GM21619 (cell line): ENCODE data around the gene VEZT.
"Not testable (repeated sequence)": the region's sequence is repeated elsewhere in the genome, so short reads cannot be mapped to it uniquely, and the experiment has no call there.

ENCODE experiments used
- ATAC-seq: cut with Tn5 transposase; IDR thresholded peaks from one replicate; pipeline ENCODE4 v1.9.1; 2021; ENCODE audit not compliant: unreplicated experiment

VEZT gene

DNA sequence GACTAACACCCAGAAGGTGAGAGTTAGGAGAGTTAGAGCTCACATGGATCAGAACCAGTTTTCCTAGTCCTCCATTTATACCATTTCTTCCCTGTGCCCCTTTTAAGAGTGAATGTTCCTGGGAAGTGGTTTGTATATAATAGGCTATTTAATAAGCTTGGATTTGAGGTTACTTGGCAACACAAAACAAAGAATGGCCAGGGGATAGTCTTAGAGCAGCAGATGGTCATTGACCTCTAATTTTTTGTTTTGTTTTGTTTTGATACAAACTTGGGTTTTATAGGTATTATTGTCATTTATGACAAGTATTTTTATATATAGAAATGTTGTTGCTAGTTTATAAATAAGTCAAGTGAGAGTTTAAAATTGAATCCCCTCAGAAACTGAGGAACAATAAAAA, 35.8 kb downstream of the VEZT start:
- ATAC-seq, result no peak

GRCh38 chr12:95257541-95257940, 39.9 kb downstream of the VEZT start:
- ATAC-seq, result no peak

GRCh38 chr12:95258151-95258550, 40.5 kb downstream of the VEZT start:
- no peak for ATAC-seq

DNA sequence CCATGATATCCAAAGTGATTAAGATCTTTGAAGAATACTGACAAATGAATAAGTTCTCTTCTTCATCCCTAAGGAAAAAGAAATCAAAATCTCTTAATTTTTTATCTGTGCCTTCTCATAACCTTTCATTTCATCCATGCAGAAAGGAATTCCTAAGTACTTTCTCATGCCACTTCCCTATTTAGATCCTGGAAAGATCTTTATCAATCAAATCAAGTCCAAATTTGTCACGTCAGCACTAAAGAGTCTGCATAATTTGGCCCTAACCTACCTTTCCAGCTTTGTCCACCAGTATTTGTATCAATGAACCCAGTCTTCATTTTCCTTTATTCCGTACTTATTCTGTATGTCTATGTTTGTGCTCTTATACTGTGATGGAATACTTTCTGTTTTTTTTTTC, 41.2 kb downstream of the VEZT start:
- ATAC-seq, result no peak

DNA sequence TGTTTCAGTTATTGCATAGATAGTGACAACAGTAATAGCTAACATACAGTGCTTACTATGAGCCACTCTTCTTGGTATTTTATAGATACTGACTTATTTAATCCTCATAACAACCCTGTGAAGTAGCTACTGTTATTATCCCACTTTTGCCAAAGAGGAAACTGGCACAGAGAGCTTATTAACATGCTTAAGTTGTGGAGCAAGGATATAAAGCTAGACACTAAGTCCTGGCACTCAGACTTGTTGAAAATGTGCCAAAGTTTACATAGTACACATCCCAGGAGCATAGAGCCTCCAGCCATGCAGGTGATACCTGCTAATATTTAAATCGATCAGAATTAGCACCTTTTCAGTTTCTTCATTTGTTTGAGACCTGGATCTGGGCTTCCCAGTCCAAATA, 41.8 kb downstream of the VEZT start:
- ATAC-seq, result no peak

DNA sequence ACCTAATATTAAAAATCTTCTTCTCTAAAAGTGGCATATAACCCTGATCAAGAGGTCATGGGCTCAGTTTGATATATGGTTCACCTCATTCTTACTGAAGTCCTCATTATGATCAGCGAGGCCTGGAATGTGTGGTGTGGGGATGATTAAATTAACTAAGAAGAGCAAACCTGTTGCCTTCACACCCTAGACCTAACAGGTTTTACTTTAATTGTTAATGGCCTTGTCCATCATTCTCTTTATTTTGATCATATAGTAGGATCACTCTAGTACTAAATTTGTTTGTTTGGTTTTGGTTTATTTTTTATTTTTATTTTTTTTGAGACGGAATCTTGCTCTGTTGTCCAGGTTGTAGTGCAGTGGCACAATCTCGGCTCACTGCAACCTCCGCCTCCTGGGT, 43.5 kb downstream of the VEZT start:
- no peak for ATAC-seq

DNA sequence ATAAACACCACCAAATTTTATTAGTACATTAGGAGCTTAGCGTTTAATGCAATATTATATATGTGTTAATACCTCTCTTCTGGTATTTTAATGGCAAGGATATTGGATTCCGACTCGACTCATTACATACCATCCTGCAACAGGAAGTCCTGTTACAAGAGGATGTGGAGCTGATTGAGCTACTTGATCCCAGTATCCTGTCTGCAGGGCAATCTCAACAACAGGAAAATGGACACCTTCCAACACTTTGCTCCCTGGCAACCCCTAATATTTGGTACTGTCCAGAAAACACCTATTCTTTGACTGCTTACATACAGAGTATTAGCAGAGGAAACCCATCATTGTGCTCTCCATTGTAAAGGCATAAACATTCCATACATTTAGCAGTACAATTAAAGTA, 45.2 kb downstream of the VEZT start:
- ATAC-seq, result no peak

GRCh38 chr12:95265765-95266164, 48.2 kb downstream of the VEZT start:
- ATAC-seq, result no peak

DNA sequence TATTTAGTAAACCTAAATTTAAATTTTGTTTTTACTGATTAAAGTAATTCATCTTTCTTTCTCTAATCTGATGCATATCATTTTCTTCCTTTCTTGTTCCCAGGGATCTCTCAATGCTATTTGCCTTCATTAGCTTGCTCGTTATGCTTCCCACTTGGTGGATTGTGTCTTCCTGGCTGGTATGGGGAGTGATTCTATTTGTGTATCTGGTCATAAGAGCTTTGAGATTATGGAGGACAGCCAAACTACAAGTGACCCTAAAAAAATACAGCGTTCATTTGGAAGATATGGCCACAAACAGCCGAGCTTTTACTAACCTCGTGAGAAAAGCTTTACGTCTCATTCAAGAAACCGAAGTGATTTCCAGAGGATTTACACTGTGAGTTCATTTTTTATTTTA, 48.6 kb downstream of the VEZT start:
- ATAC-seq, result no peak

DNA sequence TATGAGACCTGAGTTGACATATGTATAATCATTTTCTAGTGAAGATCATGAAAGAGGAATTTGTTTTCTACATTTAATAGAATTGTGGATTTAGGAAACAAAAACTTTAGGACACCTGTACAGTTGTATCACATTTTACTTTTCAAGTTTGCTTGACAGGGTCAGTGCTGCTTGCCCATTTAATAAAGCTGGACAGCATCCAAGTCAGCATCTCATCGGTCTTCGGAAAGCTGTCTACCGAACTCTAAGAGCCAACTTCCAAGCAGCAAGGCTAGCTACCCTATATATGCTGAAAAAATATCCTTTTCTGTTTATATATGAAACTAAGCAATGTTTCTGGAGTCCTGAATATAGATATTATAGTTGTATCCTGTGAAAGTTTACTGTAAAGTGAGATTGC, 52.3 kb downstream of the VEZT start:
- ATAC-seq, result no peak

DNA sequence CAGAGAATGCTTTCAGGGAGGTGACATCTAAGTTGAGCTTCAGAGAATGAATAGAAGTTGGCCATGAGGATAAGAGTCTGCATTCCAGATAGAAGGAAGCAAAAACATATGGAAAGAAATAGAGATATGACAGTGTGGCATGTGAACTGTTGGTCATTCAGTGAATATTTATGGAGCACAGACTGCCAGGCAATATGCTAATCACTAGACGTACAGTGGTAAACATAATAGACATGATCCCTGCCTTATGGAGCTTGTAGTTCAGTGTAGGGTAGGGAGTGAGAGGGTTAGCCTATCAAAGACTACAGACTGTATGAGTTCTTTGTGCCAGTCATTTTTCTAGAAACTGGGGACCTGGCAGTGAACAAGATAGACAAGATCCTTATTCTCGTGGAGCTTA, 53.9 kb downstream of the VEZT start:
- no peak for ATAC-seq

GRCh38 chr12:95277139-95277538, 59.5 kb downstream of the VEZT start:
- ATAC-seq, result no peak

GRCh38 chr12:95279856-95280255, 62.2 kb downstream of the VEZT start:
- ATAC-seq, result no peak

- ATAC-seq, result no peak
Measured at GRCh38 chr12:95282266-95282665, 64.7 kb downstream of the VEZT start.

DNA sequence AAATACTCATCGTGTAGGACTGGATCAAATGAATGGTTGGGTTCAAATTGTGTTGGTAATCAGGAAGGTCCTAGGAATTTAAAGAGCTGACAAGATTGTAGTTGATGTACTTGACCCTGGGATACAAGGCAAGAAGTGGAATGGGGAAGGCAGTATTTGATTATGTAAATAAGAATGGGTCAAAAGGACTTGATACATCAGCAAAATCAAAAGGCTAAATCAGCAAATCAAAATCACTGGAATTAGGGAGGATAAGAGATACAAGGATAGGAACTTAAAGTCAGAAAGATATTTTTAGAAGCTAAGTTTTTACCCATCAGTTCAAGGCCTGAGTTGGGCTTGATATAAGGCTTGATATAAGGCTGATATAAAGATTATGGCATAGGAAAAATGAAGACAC, 65.8 kb downstream of the VEZT start:
- ATAC-seq, result no peak

DNA sequence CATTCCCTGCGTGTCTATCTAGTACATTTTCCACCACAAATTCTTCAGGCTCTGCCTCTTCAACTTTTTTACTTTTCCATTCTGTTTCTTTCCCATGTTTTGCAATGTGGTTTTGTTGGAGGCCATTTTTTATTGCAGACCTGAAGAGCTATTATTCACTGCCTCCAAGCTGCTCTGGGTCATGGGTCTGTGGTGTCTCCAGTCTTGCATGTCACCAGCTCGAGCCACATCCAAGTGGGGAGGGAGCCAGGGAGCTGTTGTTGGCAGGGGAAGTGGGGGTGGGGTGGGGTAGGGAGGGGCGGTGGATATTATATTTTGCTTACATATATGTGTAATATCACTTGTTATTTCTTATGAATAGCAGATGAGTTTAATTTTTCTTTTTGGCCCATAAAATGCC, 69.1 kb downstream of the VEZT start:
- ATAC-seq, result no peak

DNA sequence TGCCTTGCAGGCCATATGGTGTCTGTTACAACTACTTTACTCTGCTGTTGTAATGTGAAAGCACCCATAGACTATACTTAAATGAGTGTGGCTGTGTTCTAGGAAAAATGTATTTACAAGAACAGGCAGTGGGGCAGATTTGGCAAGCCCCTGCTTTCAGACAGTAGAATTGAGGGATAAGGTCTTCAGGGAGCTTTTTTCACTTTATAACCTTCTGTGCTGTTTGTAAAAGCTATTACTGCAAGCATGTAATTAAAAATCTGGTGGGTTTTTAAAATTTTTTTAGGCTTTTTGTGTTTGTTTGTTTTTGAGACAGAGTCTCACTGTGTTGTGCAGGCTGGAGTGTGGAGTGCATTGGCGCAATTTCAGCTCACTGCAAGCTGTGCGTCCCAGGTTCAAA, 73.9 kb downstream of the VEZT start:
- no peak for ATAC-seq

DNA sequence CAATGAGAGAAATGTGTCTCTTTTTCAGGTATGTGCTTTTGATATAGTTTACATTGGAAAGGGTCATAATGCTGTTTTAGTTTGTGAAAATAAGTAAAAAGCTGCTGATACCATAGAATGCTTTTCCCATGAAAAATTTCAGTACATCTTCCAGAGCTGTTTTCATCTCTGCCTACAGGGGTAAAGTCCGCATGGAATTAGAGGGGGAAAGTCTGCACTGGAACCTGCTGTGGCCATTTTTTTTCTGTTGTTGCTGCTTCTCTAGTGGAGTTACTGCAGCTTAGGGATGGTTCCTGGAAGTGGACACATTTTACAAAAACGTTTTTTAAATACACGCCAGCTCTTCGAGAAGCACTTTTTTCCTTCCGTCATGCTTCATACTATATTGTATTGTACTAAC, 81.3 kb downstream of the VEZT start:
- no peak for ATAC-seq

GRCh38 chr12:95300286-95300685, 82.7 kb downstream of the VEZT start:
- no peak for ATAC-seq

DNA sequence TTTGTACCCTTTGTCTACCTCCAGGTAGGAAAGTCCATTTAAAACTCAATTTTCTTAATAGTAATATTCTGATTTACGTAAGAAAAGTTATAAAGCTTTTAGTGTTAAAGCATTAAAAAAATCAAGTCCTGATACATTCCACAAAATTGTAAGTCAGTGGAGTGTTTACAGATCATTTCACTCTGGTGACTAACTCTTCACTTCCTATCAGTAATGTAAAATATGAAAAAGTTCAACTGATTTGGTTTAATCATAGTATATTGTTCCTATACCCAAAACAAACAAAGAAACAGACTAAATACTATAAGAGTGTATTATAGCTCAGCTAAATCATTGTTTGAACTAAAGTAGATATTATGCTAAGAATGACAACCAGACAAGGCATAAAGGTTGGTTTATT, 85.9 kb downstream of the VEZT start:
- no peak for ATAC-seq

DNA sequence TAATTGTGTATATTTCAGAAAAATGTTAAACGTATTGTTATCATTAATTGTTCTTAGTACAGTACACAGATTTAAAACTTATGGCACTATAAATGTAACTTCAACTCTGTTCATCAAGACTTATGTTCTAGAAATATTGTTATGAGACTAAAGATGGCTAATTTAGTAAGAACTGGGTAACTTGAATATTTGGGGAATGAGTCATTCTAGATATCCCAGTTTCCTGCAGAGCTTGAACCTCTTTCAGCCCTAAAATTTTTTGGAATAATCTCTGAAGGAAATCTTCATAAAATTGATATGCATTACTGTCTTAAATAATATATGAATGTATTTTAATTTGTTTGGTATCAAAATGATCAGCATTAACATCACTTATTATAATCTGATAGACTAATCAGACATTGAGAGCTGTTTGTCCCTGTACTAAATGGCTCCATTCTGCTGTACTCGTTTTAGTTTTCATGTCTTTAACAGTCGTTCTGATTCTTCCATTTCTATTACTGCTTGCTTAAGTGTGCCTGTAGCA, 87.1 kb downstream of the VEZT start:
- no peak for ATAC-seq

DNA sequence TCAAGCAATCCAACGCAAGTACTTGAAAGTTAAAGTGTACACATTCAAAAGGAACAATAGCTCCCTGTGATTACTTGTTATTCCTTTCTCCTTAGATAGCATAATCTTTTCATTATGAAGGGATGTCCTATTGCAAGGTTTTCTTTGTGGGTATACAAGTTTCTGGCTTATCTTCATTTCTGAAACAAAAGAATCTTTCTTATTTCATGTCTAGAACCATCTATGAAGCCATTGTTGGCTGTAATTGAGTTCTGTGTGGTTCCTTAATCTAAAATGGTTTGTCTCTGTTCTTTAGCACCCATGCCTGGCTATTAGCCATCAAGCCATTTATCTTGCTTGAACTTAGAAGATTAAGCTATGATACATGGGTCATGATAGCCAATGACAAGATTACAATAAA, 95.0 kb downstream of the VEZT start:
- ATAC-seq, result no peak

DNA sequence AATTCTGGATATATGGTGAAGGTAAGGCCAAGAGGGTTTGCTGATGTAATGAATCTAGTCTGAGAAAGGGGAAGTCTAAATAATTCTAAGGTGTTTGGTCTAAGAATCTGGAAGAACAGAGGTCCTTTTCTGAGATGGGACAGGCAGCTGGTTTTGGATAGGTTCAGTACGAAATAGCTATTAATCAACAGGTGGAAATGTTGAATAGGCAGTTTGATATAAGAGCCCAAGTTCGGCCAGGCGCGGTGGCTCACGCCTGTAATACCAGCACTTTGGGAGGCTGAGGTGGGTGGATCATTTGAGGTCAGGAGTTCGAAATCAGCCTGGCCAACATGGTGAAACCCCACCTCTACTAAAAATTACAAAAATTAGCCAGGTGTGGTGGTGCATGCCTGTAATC, 97.1 kb downstream of the VEZT start:
- ATAC-seq, result not testable (repeated sequence)

GRCh38 chr12:95316798-95317197, 99.2 kb downstream of the VEZT start:
- ATAC-seq, result no peak
